GM18507 (cell line): ENCODE results near the gene SOX13.

Source experiments
- DNase-seq: peaks from one replicate; pipeline ENCODE4 v3.0.0; 2011; ENCODE audit warnings: low read depth; ENCODE audit not compliant: insufficient read length; ENCODE audit errors: extremely low spot score
- FAIRE-seq: peaks from 2 replicates; lab custom pipeline; 2011; peaks lifted over from hg19 to GRCh38; lab: Jason Lieb, UNC

SOX13 gene

DNA sequence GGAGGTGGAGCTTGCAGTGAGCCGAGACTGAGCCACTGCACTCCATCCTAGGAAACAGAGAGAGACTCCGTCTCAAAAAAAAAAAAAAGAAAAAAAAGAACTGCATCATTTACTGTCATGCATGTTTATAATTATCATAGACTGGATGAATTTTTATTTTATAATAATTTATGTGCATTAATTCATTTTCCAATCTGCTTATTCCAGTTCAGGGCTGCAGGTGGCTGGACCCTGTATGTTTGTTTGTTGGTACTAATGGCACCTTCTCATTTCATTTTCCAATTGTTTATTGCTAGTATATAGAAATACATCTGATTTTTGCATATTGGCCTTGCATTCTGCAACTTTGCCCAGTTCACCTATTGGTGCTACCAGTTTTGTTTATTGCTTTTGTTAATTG lies 19.0 kb upstream of the SOX13 start:
- no peak for FAIRE-seq
- DNase-seq: no peak

DNA sequence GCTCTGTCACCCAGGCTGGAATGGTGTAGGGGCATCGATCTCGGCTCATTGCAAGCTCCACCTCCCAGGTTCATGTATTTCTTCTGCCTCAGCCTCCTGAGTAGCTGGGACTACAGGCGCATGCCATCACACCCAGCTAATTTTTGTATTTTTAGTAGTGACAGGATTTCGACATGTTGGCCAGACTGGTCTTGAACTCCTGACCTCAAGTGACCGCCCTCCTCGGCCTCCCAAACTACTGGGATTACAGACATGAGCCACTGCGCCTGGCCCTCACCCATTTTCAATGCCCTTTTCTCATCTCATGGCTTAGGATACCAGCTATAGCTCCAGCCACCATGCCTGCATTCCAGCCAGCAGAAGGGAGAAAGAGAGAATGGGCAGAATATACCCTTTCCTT lies 12.9 kb upstream of the SOX13 start:
- no peak for FAIRE-seq

DNA sequence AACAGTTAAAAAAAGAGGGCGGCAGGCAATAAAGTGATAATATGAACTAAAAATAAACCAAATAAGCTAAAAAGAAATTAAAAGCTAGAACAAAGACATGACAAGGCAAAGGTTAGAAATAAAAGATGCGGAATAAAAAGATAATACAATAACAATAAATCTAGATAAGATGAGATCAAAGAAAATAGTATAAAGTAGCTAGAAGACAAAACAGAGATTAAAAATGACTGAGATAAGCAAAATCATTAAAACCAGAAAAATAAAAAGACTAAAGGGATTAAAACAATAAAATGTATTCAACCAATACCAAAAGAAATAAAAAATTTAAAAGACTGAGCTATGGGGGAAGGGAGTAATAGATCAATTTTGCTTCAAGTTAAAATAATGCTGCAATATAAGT lies 10.8 kb upstream of the SOX13 start:
- FAIRE-seq (no peak), DNase-seq (no peak)

More for the DNA sequence above, 12.9 kb upstream of the SOX13 start:
- no peak for DNase-seq

DNA sequence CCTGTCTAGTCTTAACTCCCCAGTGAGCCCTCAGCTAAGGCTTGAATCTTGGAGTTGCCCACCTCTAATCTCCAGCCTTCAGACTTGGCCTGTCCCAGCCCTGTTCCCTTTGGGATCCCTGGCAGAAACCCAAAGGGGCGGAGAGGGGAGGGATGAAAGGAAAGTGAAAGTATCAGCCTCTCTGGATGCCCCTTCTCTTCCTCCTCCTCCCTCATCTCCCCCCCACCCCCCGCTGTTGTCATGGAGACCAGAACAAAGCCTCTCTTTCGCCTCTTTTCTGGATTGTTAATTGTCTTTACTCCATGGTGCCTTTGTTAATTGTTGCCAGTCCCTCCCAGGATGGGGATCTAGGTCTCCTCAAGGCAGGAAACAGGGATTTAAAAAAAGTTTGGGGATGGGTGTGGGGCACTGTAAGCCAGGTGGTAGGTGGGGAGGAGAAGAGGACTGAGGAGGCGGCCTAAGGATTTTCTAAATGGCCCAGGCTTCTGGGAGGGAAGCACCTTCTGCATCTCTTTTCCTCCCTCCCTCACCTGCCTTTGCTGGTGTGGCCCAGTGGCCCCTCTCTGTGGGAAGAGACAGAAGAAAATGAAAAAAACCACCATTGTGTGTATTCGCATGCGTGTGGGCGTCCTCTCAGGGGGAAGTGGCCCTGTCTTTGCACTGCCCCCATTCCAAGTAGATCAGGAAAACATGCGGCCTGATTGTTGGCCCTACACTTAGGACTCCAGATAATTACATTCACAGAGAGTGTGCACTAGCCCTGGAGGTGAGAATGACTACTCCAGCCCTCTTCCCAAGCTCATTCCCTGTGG lies 7.5 kb upstream of the SOX13 start:
- FAIRE-seq (no peak), DNase-seq (no peak)

DNA sequence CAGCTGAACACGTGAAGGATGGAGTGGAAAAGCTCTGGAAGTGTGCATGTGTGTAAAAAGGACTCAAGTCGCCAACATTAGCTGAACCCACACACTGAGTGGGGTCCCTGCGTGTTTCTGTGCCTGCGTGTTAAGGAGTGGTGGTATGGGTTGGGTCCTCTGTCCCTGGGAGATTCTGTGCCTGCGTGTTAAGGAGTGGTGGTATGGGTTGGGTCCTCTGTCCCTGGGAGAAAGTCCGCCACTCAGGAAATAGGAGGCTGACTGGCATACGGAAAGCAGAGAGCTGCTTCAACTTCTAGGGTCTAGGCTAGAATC lies 7.0 kb upstream of the SOX13 start:
- FAIRE-seq (no peak), DNase-seq (no peak)

DNA sequence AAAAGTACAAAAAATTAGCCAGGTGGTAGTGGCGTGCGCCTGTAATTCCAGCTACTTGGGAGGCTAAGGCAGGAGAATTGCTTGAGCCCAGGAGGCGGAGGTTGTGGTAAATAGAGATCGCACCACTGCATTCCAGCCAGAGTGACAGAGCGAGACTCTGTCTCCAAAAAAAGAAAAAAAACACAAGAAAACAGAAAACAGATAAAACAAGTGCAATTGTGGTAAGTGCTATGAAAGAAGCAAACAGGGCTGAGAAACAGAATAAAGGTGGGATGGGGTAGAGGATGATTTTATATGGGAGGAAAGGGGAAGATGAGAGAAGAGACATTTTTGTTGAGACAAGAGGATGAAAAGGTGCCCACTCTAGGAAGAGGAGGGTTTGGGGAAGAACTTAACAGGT lies 5.0 kb upstream of the SOX13 start:
- no peak for DNase-seq
- no peak for FAIRE-seq

DNA sequence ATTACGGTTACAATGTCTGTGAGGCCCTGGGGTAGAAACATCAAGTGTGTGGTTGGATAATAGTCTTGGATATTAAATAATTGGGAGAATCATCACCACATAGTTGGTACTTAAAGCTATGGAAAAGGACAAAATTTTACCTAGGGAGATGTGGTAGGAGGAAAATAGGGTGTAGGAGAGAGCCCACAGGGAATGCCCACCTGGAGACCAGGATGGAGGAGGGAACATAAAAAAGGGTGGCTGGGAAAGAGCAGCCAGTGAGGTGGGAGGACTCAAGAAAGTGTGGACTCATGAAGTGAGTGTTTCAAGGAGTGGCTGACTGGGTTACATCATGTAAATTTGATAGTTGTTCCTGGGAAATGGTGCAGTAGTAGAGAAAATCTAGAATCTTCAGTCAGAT lies 3.0 kb upstream of the SOX13 start:
- FAIRE-seq (no peak), DNase-seq (no peak)

DNA sequence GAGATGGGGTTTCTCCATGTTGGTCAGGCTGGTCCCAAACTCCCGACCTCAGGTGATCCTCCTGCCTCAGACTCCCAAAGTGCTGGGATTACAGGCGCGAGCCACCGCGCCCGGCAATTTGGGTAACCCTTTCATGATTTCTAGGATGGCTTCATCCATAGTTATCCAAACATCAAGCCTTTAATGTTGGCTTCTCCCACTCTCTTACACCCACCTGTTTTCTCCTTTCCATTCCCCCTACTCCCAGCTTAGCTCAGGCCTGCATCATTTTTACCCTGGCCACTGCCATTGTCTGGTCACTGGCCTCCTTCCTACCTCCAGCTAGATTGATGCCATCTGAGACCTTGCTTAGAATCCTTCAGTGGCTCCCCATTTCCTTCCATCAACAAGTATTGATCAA lies 2.0 kb upstream of the SOX13 start:
- DNase-seq (no peak), FAIRE-seq (no peak)

DNA sequence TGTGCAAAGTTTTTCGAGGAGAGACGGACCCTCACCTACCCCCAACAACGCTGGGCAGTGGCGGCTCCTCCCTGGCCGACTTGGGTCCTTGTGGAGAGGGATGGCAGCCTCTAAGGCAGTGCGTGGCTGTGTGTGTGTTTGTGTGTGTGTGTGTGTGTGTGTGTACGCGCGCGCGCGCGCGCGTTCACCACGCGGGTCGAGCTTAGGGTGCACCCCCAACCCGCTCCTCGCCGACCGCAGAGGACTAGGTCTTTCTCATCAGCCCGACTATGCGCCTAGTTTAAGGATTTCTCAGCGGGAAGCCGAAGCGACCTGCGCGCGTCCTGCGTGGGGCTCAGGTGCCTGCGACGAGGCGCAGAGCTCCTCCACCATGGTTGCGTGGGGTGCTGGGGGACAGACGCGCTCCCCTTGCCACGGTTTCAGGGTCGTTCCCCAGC lies 940 bp downstream of the SOX13 start:
- no peak for FAIRE-seq

DNA sequence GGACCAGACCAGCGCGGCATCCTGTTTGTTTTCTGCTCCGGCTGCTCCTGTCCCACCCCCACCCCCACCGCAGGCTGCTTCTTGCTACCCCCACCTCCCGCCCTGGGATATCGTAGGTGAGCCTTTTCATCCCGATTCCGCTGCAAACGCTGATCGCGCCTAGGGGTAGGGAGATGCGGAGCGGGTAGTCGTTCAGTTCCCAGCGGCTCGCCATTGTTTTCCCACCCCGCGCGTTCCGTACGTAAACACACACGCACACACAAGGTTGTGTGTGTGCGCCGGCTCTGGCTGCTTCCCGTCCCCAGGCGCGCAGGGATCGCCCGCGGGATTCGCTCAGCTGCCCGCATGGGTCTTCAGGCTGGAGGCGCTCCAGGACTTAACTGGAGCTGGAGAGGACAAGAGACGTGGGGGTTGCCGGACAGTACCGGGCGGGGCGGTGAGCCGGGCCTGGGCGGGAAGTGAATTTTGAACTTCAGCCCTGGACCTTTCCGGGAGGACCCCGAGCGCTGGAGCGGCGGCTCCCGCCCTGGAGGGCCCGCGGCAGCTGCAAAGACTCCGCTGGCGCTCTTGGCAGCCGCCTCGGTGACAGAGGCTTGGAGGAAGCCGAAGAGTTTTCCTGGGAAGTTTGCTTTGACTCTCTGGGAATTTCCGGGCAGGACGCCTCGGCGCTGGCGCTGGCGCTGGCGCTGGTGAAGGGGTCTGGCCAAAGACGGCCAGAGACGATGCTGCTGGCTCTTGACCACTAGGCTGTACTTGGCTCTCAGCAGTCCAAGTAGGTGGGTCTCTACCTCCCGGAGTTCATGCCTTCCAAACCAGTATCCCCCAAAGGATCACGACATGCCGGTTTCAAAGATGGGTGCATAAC lies 1.6 kb downstream of the SOX13 start:
- FAIRE-seq (no peak), DNase-seq (no peak)

More for the DNA sequence above, 940 bp downstream of the SOX13 start:
- DNase-seq: no peak

DNA sequence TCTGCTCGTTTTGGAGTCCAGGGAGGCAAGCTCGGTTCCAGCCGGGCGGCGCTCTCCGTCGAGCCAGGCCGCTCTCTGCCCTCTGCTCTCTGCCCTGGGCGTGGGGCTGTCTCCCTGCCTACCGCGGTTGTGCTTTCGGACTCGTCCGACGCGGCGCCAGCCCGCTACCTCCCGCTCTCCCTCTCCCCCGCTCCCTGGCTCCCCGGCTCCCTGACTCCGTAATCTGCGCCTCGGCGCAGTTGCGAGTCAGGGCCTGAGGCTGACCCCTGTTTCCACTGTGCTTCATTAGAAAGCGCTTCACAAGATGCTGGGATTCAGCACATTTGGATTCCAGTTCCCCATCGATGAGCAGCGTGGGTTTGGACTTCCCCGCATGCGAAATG lies 2.2 kb downstream of the SOX13 start:
- FAIRE-seq: no peak

DNA sequence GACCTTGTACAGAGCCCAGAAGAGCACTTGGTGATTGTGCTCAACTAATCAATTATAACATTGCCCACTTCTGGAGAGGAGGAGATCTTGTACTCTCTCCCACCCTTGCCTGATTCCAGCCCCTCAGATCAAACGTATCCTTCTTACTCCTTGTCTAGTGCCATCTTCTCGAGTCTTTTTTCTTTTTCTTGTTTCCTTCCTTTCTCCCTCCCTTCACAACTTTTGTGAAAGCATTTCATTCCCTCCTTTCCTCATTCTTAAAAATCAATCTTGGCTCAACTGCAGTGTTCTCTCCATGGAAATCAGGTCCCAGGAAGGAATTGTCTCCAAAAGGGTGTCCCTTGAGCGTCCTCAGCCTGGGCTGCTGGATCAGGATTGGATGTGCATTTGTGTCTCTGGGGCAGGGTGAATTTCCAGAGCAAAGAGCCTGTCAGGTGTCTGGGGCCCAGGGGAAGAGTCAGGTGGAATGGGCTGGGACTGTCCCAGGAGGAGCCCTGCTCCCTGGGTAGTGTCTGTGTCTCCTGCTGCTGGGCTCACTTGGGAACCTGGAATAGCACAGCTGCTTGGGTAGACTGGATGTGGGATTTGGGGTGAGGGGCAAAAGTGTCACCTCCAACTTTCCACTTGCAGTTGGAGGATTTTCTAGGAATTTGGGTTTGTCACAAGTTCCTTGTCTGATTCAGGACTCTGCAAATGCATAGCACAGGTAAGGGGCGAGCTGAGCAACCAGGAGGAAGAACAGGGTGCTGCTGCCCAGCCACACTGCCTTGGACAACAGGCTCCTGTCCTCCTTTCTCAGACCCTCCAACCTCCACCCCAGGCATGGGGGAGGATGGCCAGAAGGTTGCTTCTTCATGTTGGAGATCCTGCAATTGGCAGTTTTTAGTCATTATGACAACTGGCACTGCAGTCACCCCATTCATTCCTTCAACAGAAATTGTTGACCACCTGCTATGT lies 3.3 kb downstream of the SOX13 start:
- no peak for FAIRE-seq

More for the DNA sequence above, 2.2 kb downstream of the SOX13 start:
- DNase-seq: no peak

DNA sequence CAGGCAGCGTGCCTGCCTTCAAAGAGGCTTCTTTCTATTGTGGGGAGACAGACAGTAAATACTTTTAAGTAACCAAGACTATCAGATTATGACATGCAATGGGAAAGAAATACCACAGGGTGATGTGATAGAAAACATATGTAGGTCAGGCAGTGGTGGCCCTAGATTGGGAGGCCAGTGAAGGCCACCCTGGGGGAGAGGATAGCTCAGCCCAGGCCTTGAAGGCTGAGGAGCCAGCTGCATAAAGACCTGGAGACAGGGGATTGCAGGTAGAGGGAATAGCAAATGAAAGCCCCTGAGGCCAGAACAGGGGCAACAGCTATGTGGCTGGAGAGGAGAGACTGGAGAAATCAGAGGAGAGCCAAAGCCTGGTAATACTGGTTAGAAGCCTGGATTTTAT lies 4.0 kb downstream of the SOX13 start:
- FAIRE-seq: no peak
- DNase-seq: no peak

More for the DNA sequence above, 3.3 kb downstream of the SOX13 start:
- no peak for DNase-seq

DNA sequence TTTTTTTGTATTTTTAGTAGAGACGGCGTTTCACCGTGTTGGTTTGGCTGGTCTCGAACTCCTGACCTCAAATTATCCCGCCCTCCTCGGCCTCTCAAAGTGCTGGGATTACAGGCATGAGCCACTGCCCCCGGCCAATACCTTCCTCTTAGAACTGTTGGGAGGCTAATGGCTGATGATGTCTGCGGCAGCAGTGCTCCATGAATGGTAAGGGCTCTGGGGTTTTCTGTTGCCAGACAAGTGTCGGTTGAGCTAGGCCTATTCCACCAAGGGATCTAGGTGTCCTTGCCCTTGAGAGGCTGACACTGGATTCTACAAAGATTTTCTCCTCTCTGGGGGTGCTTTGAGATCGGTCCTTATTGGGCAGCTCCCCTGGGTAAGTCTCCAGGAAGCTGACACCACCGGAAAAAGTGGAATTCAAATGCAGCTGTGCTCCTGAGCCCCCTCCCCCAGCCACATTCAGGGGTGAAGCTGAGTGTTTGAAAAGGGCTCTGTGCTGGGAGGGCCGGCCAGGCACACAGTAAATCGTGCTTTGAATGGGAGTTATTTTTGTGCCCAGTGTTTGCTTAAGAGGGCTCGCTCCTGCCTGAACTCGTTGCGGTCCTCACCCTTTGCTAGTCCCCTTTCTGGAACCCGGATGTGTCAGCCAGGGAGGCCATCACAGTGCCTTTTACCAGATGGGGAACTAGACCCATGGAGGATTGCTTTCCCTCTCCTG lies 5.2 kb downstream of the SOX13 start:
- DNase-seq: no peak
- FAIRE-seq: no peak

DNA sequence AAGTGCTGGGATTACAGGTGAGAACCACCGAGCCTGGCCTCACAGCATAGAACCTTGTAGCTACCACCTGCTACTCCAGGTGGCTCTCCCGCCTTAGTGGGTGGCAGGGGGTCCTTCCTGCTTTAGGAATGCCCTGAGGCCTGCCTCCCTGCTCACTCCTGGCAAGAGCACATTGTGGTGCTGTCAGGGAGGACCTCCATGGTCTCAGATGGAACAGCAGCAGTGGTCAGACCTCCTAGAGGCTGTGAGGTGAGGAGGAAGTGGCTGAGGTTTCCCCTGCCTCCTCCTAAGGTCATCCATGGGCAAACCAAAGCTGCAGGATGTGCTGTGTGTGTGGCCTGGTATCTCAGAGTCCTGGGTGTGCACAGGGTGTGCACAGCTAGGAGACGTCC lies 6.7 kb downstream of the SOX13 start:
- FAIRE-seq (no peak), DNase-seq (no peak)

DNA sequence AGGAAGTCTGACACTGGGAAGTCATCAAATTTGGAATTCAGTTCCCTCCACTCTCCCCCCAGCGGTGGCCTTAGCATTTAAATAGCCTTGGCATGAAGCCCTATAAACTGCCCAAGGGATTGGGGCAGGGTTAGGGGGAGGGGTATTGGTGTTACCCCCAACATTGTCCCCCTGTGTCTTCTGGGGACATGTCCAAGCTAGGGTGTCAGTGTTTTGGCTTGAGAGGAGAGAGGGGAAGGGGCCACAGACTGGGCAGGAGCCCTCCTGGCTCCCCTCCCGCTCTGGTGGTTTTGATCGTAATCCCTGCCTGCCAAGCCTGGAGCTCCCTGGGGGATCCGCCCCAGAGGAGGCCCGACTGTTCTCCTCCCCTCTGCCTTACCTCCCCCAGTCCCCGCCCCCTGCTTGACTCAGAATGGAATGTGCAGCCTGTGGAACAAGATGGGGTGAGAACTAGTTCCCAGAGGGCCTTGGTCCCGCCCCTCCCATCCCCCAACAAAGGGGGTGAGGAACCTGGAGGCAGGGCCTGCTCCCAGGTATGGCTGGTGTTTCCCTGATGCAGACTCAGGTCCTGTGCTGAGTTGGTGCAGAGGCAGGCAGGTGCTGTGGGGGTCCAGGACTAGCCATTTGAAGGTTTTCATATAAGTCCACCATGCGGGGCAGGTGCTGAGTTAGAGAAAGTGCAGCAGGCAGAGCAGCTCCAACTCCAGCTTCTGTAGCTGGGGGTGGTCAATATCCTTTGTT lies 7.4 kb downstream of the SOX13 start:
- FAIRE-seq (no peak), DNase-seq (no peak)

DNA sequence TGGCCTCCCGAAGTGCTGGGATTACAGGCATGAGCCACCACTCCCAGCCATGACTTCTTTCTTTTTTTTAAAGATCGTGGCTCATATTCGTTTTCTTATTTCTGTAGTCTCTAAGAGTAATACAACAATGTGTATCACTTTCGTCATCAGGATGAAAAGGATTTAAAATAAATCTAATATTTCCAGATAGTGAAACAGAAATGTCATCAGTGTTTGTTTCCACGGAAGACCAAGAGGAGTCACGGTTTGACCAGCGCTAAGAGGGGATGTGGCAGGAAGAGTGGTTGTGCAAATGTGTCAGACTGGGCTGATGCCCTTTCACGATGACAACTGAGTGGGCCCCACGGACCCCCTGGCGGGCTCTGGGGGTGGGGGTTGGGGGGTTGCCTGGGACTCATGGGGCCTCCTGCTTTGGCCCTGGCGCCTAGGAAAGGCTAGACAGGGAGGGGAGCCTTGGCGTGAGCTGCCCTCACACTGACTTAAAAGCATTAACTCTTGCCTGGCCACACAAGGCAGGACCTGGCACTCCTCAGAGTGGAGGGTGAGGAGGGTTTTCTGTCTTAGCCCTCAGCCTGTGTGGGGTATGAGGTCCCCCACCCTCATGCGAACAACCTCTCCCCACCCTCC lies 8.4 kb downstream of the SOX13 start:
- DNase-seq (no peak), FAIRE-seq (no peak)

DNA sequence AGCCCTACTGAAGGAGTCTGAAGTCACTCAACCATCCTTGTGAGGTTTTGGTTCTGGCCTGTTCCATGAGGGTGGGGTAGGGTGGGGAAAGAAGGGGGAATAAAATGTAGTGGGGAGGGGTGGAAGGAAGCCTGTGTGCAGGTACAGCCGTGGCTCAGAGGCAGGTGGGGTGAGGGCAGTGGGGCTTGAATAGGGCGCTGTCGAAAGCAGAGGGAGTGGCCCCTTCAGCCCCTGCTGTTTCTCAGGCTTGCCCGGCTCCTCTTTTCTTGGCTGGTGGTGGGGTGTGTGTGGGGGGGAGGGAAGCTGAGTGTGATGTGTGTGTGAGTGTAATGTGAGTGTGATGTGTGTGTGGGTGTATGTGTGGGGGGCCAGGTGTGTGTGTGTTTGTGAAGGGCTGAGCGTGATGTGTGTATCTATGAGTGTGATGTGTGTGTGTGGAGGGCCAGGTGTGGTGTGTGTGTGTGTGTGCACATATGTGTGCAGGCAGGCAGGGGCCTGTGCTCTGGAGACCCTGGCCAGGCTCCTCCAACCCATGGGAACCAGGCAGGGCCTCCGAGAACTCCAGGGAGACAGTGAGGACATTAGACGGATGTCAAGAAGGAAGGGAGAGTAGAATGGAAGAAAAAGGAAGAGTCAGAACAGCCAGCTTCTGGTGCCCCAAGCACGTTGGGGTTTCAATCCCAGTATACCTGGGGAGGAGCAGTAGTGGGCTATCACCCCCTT lies 9.0 kb downstream of the SOX13 start:
- FAIRE-seq (no peak), DNase-seq (no peak)
